Retinal pigment epithelial cell (primary cell): ENCODE results near the gene SV2C.

Experiments used
- DNase-seq: peaks from one replicate; pipeline ENCODE4 v3.0.0-alpha.2; 2010; ENCODE audit warnings: low read depth
- H3K4me3 ChIP-seq: 2 replicates; pipeline ENCODE4 v1.5.1; 2011; ENCODE audit warnings: mild to moderate bottlenecking, low read length, control low read depth, moderate library complexity
- CTCF ChIP-seq: conservative IDR thresholded peaks from 2 replicates; pipeline ENCODE4 v1.5.1; 2011; ENCODE audit warnings: low read depth, low read length, control low read depth, inconsistent platforms

Gene SV2C

GRCh38 chr5:76325876-76326491 lies 242.8 kb downstream of the SV2C start:
- H3K4me3 ChIP-seq, result no peak overlapping the region
- DNase-seq, result no peak
- TF ChIP-seq CTCF, result no peak

GRCh38 chr5:76326577-76327302 lies 243.6 kb downstream of the SV2C start:
- TF ChIP-seq CTCF, result no peak
- DNase-seq, result no peak
- no peak overlapping the region for H3K4me3 ChIP-seq

GRCh38 chr5:76329346-76329745 lies 246.2 kb downstream of the SV2C start:
- no peak for DNase-seq
- TF ChIP-seq CTCF, result no peak

GRCh38 chr5:76331126-76331525 lies 247.9 kb downstream of the SV2C start:
- TF ChIP-seq CTCF, result no peak
- no peak overlapping the region for H3K4me3 ChIP-seq
- no peak for DNase-seq

More at GRCh38 chr5:76329346-76329745, 246.2 kb downstream of the SV2C start:
- no peak overlapping the region for H3K4me3 ChIP-seq

GRCh38 chr5:76332102-76332501 lies 248.9 kb downstream of the SV2C start:
- no peak for TF ChIP-seq CTCF
- no peak overlapping the region for H3K4me3 ChIP-seq
- DNase-seq, result no peak

- no peak for TF ChIP-seq CTCF
- DNase-seq, result no peak
These were observed 249.5 kb downstream of the SV2C start for GRCh38 chr5:76332611-76333205.

More at GRCh38 chr5:76332611-76333205, 249.5 kb downstream of the SV2C start:
- no peak overlapping the region for H3K4me3 ChIP-seq
